HEK293 (cell line): ENCODE measurements around the gene DIO1.

Experiments used
- CTCF ChIA-PET: fragments of 350-600 bp; formaldehyde crosslinking; extraction: SDS; loops from one replicate; lab custom pipeline; 2021; ENCODE audit warnings: antibody characterized with exemption; lab: Yijun Ruan, JAX
- POLR2A ChIA-PET: fragments of 300-600 bp; formaldehyde crosslinking; extraction: SDS; loops from one replicate; lab custom pipeline; 2020; ENCODE audit warnings: antibody characterized with exemption, inconsistent platforms; lab: Yijun Ruan, JAX
- H3K27ac ChIP-seq: fragments of 200-500 bp; sonication (Bioruptor generic); 2 replicates; pipeline ENCODE4 v1.5.1; 2014; ENCODE audit warnings: low read depth, low read length, control low read depth, inconsistent platforms; ENCODE audit errors: extremely low read depth
- H3K36me3 ChIP-seq, 2 experiments: fragments of 200-500 bp in 1 of 2; sonication (Bioruptor generic) in 1 of 2; 1 replicate in 1 of 2; 2 replicates in 1 of 2; pipeline ENCODE4 v1.5.1; 2014 to 2017; ENCODE audit warnings: inconsistent platforms in 2 of 2, low read length in 2 of 2; ENCODE audit not compliant: control insufficient read depth in 2 of 2, insufficient read depth in 1 of 2
- H3K4me1 ChIP-seq: fragments of 200-500 bp; sonication (Bioruptor generic); 2 replicates; pipeline ENCODE4 v1.5.1; 2014; ENCODE audit warnings: mild to moderate bottlenecking, low read length, inconsistent platforms; ENCODE audit not compliant: control insufficient read depth, insufficient read depth
- H3K4me3 ChIP-seq: 2 replicates; pipeline ENCODE4 v1.5.1; 2011; ENCODE audit warnings: low read depth, mild to moderate bottlenecking, control low read depth, low read length, moderate library complexity
- H3K9me3 ChIP-seq: fragments of 200-500 bp; sonication (Bioruptor generic); 2 replicates; pipeline ENCODE4 v1.5.1; 2014; ENCODE audit warnings: low read depth, low read length, inconsistent platforms; ENCODE audit not compliant: control insufficient read depth, insufficient read depth
- BCL11B ChIP-seq: fragments of 450-650 bp; formaldehyde crosslinking; IDR thresholded peaks from 2 replicates; pipeline ENCODE4 v1.5.1; 2016; ENCODE audit warnings: low read depth, missing biosample characterization, missing genetic modification characterization
- KLF7 ChIP-seq: fragments of 450-650 bp; formaldehyde crosslinking; IDR thresholded peaks from 2 replicates; pipeline ENCODE4 v1.5.1; 2016; ENCODE audit warnings: missing biosample characterization, missing genetic modification characterization, borderline replicate concordance
- MZF1 ChIP-seq: fragments of 450-650 bp; formaldehyde crosslinking; IDR thresholded peaks from 2 replicates; pipeline ENCODE4 v1.5.1; 2017; ENCODE audit warnings: missing biosample characterization, missing genetic modification characterization, borderline replicate concordance
- ZBTB21 ChIP-seq: fragments of 450-650 bp; formaldehyde crosslinking; IDR thresholded peaks from 2 replicates; pipeline ENCODE4 v1.5.1; 2017; ENCODE audit warnings: missing biosample characterization, missing genetic modification characterization
- ZNF114 ChIP-seq: fragments of 450-650 bp; formaldehyde crosslinking; IDR thresholded peaks from 2 replicates; pipeline ENCODE4 v1.5.0; 2017; ENCODE audit warnings: missing biosample characterization, missing genetic modification characterization
- ZNF155 ChIP-seq: fragments of 450-650 bp; formaldehyde crosslinking; IDR thresholded peaks from 2 replicates; pipeline ENCODE4 v1.5.1; 2016; ENCODE audit warnings: missing biosample characterization, missing genetic modification characterization
- ZNF223 ChIP-seq: fragments of 450-650 bp; formaldehyde crosslinking; IDR thresholded peaks from 2 replicates; pipeline ENCODE4 v1.5.1; 2016; ENCODE audit warnings: missing biosample characterization, missing genetic modification characterization
- ZNF521 ChIP-seq: fragments of 450-650 bp; formaldehyde crosslinking; IDR thresholded peaks from 2 replicates; pipeline ENCODE4 v1.5.1; 2017; ENCODE audit warnings: missing biosample characterization, mild to moderate bottlenecking, missing genetic modification characterization
- ZNF530 ChIP-seq: fragments of 450-650 bp; formaldehyde crosslinking; IDR thresholded peaks from 2 replicates; pipeline ENCODE4 v1.5.1; 2016; ENCODE audit warnings: low read depth, missing biosample characterization, missing genetic modification characterization
- ZNF555 ChIP-seq: fragments of 450-650 bp; formaldehyde crosslinking; conservative IDR thresholded peaks from 2 replicates; pipeline ENCODE4 v1.5.1; 2017; ENCODE audit warnings: missing biosample characterization, mild to moderate bottlenecking, missing genetic modification characterization, inconsistent platforms
- ZNF558 ChIP-seq: fragments of 450-650 bp; formaldehyde crosslinking; IDR thresholded peaks from 2 replicates; pipeline ENCODE4 v1.5.1; 2016; ENCODE audit warnings: missing biosample characterization, missing genetic modification characterization
- ZNF561 ChIP-seq: fragments of 450-650 bp; IDR thresholded peaks from 2 replicates; pipeline ENCODE4 v1.5.1; 2018; ENCODE audit warnings: missing biosample characterization, missing genetic modification characterization, borderline replicate concordance
- ZNF585B ChIP-seq: fragments of 450-650 bp; formaldehyde crosslinking; IDR thresholded peaks from 2 replicates; pipeline ENCODE4 v1.5.1; 2016; ENCODE audit warnings: missing biosample characterization, missing genetic modification characterization
- ZNF624 ChIP-seq: fragments of 450-650 bp; formaldehyde crosslinking; IDR thresholded peaks from 2 replicates; pipeline ENCODE4 v1.5.1; 2017; ENCODE audit warnings: missing biosample characterization, missing genetic modification characterization
- ZNF707 ChIP-seq: fragments of 450-650 bp; formaldehyde crosslinking; IDR thresholded peaks from 2 replicates; pipeline ENCODE4 v1.5.1; 2016; ENCODE audit warnings: missing biosample characterization, missing genetic modification characterization
- ZNF768 ChIP-seq: fragments of 450-650 bp; formaldehyde crosslinking; IDR thresholded peaks from 2 replicates; pipeline ENCODE4 v1.5.1; 2018; ENCODE audit warnings: missing biosample characterization, mild to moderate bottlenecking, missing genetic modification characterization
- ZNF785 ChIP-seq: fragments of 450-650 bp; formaldehyde crosslinking; IDR thresholded peaks from 2 replicates; pipeline ENCODE4 v1.5.1; 2016; ENCODE audit warnings: missing biosample characterization, missing genetic modification characterization
- ZNF791 ChIP-seq: fragments of 450-650 bp; formaldehyde crosslinking; IDR thresholded peaks from 2 replicates; pipeline ENCODE4 v1.5.1; 2016; ENCODE audit warnings: missing biosample characterization, missing genetic modification characterization
- TF ChIP-seq, protein P1 (sequence below): fragments of 450-650 bp; formaldehyde crosslinking; IDR thresholded peaks from 2 replicates; pipeline ENCODE4 v1.5.1; 2017; ENCODE audit warnings: missing biosample characterization, mild to moderate bottlenecking, missing genetic modification characterization, moderate library complexity
- TF ChIP-seq, protein P2 (sequence below): fragments of 450-650 bp; formaldehyde crosslinking; IDR thresholded peaks from 2 replicates; pipeline ENCODE4 v1.5.1; 2016; ENCODE audit warnings: missing biosample characterization, missing genetic modification characterization
- TF ChIP-seq, protein P3 (sequence below): fragments of 450-650 bp; formaldehyde crosslinking; IDR thresholded peaks from 2 replicates; pipeline ENCODE4 v1.5.1; 2016; ENCODE audit warnings: missing biosample characterization, missing genetic modification characterization
- TF ChIP-seq, protein P4 (sequence below): fragments of 450-650 bp; IDR thresholded peaks from 2 replicates; pipeline ENCODE4 v1.5.1; 2018; ENCODE audit warnings: missing biosample characterization, missing genetic modification characterization
- TF ChIP-seq, protein P5 (sequence below): fragments of 450-650 bp; formaldehyde crosslinking; IDR thresholded peaks from 2 replicates; pipeline ENCODE4 v1.5.1; 2017; ENCODE audit warnings: missing biosample characterization, missing genetic modification characterization
- TF ChIP-seq, protein P6 (sequence below): fragments of 450-650 bp; formaldehyde crosslinking; IDR thresholded peaks from 2 replicates; pipeline ENCODE4 v1.5.1; 2016; ENCODE audit warnings: missing biosample characterization, missing genetic modification characterization
- TF ChIP-seq, protein P7 (sequence below): fragments of 450-650 bp; formaldehyde crosslinking; IDR thresholded peaks from 2 replicates; pipeline ENCODE4 v1.5.1; 2016; ENCODE audit warnings: missing biosample characterization, missing genetic modification characterization

DIO1 gene

DNA sequence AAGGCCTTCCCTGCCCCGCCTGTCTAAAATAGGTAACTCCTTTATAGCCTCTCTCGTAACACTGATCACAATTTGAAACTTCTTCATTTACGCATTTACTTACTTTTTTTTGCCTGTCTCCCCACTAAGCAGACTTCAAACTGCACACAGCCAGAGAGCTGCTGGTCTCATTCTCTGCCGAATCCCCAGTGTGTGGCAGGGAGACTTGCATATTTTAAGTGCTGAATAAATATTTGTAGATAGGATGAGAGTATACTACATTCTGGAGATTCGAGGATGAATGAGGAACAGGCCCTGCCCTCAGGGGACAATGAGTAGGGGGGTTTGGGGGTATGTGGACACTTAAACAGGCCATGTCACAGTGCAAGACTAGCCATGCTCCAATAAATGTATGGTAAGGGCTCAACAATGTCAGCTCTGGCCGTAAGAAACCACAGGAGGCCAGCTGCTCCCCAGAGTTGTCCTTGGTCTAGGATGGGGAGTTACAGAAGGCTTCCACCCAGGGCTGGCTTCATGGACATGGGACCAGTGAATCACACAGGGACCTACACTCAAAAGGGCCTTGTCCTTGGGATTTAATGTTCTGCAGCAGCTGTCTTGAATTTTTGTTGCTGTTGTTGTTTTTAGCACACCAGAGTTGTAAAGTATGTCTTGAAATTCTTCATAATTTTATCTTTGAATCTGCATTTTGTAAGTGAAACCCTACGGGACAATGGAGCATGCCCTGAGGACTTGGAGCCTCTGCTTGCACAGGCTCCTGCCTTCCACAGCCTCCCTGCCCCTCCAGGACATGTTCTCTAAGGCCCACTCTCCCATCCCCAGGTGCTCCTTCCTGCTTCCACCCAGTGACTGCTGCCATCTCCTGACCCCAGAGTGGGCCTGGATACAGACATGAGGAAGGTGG is 8.5 kb downstream of the DIO1 start:
- no peak overlapping the region for H3K4me3 ChIP-seq
- H3K27ac ChIP-seq: no peak overlapping the region
- TF ChIP-seq ZNF223 (tag by site-specific recombination): no peak
- TF ChIP-seq, protein P1, sequence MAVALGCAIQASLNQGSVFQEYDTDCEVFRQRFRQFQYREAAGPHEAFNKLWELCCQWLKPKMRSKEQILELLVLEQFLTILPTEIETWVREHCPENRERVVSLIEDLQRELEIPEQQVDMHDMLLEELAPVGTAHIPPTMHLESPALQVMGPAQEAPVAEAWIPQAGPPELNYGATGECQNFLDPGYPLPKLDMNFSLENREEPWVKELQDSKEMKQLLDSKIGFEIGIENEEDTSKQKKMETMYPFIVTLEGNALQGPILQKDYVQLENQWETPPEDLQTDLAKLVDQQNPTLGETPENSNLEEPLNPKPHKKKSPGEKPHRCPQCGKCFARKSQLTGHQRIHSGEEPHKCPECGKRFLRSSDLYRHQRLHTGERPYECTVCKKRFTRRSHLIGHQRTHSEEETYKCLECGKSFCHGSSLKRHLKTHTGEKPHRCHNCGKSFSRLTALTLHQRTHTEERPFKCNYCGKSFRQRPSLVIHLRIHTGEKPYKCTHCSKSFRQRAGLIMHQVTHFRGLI: no peak
- TF ChIP-seq ZNF555 (tag by site-specific recombination): no peak
- TF ChIP-seq ZNF155: no peak
- TF ChIP-seq, protein P2, sequence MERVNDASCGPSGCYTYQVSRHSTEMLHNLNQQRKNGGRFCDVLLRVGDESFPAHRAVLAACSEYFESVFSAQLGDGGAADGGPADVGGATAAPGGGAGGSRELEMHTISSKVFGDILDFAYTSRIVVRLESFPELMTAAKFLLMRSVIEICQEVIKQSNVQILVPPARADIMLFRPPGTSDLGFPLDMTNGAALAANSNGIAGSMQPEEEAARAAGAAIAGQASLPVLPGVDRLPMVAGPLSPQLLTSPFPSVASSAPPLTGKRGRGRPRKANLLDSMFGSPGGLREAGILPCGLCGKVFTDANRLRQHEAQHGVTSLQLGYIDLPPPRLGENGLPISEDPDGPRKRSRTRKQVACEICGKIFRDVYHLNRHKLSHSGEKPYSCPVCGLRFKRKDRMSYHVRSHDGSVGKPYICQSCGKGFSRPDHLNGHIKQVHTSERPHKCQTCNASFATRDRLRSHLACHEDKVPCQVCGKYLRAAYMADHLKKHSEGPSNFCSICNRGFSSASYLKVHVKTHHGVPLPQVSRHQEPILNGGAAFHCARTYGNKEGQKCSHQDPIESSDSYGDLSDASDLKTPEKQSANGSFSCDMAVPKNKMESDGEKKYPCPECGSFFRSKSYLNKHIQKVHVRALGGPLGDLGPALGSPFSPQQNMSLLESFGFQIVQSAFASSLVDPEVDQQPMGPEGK (tag by site-specific recombination): no peak
- no peak for TF ChIP-seq ZNF791 (tag by site-specific recombination)
- TF ChIP-seq ZNF561: no peak
- no peak for TF ChIP-seq ZNF521 (tag by site-specific recombination)
- TF ChIP-seq ZBTB21: no peak
- TF ChIP-seq ZNF785 (tag by site-specific recombination): no peak
- TF ChIP-seq ZNF558 (tag by site-specific recombination): no peak
- TF ChIP-seq MZF1: no peak
- TF ChIP-seq ZNF585B (tag by site-specific recombination): no peak
- TF ChIP-seq, protein P3, sequence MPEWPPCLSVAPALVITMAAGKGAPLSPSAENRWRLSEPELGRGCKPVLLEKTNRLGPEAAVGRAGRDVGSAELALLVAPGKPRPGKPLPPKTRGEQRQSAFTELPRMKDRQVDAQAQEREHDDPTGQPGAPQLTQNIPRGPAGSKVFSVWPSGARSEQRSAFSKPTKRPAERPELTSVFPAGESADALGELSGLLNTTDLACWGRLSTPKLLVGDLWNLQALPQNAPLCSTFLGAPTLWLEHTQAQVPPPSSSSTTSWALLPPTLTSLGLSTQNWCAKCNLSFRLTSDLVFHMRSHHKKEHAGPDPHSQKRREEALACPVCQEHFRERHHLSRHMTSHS (tag by site-specific recombination): no peak
- TF ChIP-seq, protein P4, sequence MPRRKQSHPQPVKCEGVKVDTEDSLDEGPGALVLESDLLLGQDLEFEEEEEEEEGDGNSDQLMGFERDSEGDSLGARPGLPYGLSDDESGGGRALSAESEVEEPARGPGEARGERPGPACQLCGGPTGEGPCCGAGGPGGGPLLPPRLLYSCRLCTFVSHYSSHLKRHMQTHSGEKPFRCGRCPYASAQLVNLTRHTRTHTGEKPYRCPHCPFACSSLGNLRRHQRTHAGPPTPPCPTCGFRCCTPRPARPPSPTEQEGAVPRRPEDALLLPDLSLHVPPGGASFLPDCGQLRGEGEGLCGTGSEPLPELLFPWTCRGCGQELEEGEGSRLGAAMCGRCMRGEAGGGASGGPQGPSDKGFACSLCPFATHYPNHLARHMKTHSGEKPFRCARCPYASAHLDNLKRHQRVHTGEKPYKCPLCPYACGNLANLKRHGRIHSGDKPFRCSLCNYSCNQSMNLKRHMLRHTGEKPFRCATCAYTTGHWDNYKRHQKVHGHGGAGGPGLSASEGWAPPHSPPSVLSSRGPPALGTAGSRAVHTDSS: no peak
- no peak for TF ChIP-seq ZNF624 (tag by site-specific recombination)
- no peak for TF ChIP-seq ZNF530
- no peaks in the 10 kb centered on the region; the same call in 1 of the 2 replicates for H3K4me1 ChIP-seq
- no peaks in the 10 kb centered on the region for H3K9me3 ChIP-seq
- no peaks in the 10 kb centered on the region for H3K36me3 ChIP-seq
- ChIA-PET CTCF (no interaction called here), POLR2A (no interaction called here)

DNA sequence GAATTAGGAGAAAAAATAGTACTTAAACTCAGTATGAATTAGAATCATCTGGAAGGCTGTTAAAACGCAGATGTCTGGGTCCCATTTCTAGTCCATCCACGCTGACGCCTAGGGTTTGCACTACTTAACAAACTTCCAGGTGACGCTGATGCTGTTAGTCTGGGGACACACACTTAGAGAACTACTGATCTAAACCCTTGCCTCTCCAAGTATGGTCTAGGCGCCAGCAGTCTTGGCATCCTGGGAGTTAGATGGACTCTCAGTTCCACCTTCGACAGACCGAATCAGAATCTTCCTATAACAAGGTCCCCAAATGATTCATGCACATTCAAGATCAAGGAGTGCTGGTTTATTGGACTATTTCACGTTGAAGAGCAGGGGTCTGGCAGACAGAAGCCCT is 11.5 kb downstream of the DIO1 start:
- Histone ChIP-seq H3K9me3 (no peaks in the 10 kb centered on the region), H3K4me3 (no peak overlapping the region), H3K27ac (no peak overlapping the region), H3K36me3 (no peaks in the 10 kb centered on the region), H3K4me1 (no peaks in the 10 kb centered on the region)
- CTCF ChIA-PET: no interaction called here
- POLR2A ChIA-PET: no interaction called here
- no peak for TF ChIP-seq BCL11B (tag by site-specific recombination)
- TF ChIP-seq ZNF768: no peak
- TF ChIP-seq ZNF114 (tag by site-specific recombination): no peak
- TF ChIP-seq, protein P5, sequence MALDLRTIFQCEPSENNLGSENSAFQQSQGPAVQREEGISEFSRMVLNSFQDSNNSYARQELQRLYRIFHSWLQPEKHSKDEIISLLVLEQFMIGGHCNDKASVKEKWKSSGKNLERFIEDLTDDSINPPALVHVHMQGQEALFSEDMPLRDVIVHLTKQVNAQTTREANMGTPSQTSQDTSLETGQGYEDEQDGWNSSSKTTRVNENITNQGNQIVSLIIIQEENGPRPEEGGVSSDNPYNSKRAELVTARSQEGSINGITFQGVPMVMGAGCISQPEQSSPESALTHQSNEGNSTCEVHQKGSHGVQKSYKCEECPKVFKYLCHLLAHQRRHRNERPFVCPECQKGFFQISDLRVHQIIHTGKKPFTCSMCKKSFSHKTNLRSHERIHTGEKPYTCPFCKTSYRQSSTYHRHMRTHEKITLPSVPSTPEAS (tag by site-specific recombination): no peak
- TF ChIP-seq, protein P6, sequence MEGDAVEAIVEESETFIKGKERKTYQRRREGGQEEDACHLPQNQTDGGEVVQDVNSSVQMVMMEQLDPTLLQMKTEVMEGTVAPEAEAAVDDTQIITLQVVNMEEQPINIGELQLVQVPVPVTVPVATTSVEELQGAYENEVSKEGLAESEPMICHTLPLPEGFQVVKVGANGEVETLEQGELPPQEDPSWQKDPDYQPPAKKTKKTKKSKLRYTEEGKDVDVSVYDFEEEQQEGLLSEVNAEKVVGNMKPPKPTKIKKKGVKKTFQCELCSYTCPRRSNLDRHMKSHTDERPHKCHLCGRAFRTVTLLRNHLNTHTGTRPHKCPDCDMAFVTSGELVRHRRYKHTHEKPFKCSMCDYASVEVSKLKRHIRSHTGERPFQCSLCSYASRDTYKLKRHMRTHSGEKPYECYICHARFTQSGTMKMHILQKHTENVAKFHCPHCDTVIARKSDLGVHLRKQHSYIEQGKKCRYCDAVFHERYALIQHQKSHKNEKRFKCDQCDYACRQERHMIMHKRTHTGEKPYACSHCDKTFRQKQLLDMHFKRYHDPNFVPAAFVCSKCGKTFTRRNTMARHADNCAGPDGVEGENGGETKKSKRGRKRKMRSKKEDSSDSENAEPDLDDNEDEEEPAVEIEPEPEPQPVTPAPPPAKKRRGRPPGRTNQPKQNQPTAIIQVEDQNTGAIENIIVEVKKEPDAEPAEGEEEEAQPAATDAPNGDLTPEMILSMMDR (tag by site-specific recombination): no peak
- TF ChIP-seq ZNF707 (tag by site-specific recombination): no peak
- TF ChIP-seq, protein P7, sequence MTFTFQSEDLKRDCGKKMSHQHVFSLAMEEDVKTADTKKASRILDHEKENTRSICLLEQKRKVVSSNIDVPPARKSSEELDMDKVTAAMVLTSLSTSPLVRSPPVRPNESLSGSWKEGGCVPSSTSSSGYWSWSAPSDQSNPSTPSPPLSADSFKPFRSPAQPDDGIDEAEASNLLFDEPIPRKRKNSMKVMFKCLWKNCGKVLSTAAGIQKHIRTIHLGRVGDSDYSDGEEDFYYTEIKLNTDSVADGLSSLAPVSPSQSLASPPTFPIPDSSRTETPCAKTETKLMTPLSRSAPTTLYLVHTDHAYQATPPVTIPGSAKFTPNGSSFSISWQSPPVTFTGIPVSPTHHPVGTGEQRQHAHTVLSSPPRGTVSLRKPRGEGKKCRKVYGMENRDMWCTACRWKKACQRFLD (tag by site-specific recombination): no peak
- TF ChIP-seq, protein P3 (tag by site-specific recombination): no peak
- no peak for TF ChIP-seq KLF7 (tag by site-specific recombination)
